Right atrium auricular region (tissue), 2 donors: ENCODE results near the gene HOXA5. TPM values are rescaled to one million over a fixed set of nuclear protein-coding genes. Genes with fewer than 3 reads are reported as not detected.

ENCODE experiments used
- DNase-seq: peaks from one replicate; pipeline ENCODE4 v3.0.0-alpha.2; 2019; ENCODE audit warnings: low spot score
- H3K27ac ChIP-seq, 2 donors: fragments of 200-600 bp; sonication (generic); 1 replicate in 1 of 2; 2 replicates in 1 of 2; pipeline ENCODE4 v1.5.1; 2016 to 2019
- H3K27me3 ChIP-seq, 2 donors: fragments of 200-600 bp; sonication (generic); one replicate each; pipeline versions ENCODE4 v1.5.1 to v1.6.0; 2017 to 2019
- H3K36me3 ChIP-seq: fragments of 200-600 bp; sonication (generic); one replicate; pipeline ENCODE4 v1.5.1; 2016
- H3K4me1 ChIP-seq, 2 donors: fragments of 200-600 bp; sonication (generic); one replicate each; pipeline versions ENCODE4 v1.5.1 to v1.6.0; 2017 to 2019
- H3K4me3 ChIP-seq, 2 donors: fragments of 200-600 bp; sonication (generic); 1 replicate in 1 of 2; 2 replicates in 1 of 2; pipeline ENCODE4 v1.5.1; 2017 to 2019; ENCODE audit warnings: mild to moderate bottlenecking in 1 of 2, moderate library complexity in 1 of 2
- H3K9me3 ChIP-seq, 2 donors: fragments of 200-600 bp; sonication (generic); one replicate each; pipeline ENCODE4 v1.5.1; 2019
- total RNA-seq, 2 donors: library from RNA; depleted of rRNA; stranded (reverse); fragments of >200 nt; gene quantifications; one replicate each; pipeline ENCODE4 v1.1.0, GENCODE V29; 2016
- TF ChIP-seq, protein P1 (sequence below), 2 donors: fragments of 200-600 bp; sonication (generic); IDR thresholded peaks; one replicate each; pipeline ENCODE4 v1.5.1; 2019; ENCODE audit warnings: antibody characterized with exemption in 2 of 2

The HOXA5 gene
- total RNA-seq, 2 donors from 2014 or later, result 0.24 to 0.96 TPM

GRCh38 chr7:27154901-27155815 lies 11.7 kb upstream of the HOXA5 start:
- Histone ChIP-seq H3K27ac (no peak overlapping the region), H3K4me3 (no peak overlapping the region), H3K4me1 (peaks cover 0 to 57% of the 10 kb centered on the region in 2 donors), H3K36me3 (no peaks in the 10 kb centered on the region), H3K9me3 (no peaks in the 10 kb centered on the region), H3K27me3 (peaks cover 66 to 92% of the 10 kb centered on the region in 2 donors)
- TF ChIP-seq, protein P1, sequence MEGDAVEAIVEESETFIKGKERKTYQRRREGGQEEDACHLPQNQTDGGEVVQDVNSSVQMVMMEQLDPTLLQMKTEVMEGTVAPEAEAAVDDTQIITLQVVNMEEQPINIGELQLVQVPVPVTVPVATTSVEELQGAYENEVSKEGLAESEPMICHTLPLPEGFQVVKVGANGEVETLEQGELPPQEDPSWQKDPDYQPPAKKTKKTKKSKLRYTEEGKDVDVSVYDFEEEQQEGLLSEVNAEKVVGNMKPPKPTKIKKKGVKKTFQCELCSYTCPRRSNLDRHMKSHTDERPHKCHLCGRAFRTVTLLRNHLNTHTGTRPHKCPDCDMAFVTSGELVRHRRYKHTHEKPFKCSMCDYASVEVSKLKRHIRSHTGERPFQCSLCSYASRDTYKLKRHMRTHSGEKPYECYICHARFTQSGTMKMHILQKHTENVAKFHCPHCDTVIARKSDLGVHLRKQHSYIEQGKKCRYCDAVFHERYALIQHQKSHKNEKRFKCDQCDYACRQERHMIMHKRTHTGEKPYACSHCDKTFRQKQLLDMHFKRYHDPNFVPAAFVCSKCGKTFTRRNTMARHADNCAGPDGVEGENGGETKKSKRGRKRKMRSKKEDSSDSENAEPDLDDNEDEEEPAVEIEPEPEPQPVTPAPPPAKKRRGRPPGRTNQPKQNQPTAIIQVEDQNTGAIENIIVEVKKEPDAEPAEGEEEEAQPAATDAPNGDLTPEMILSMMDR (IDR thresholded peaks at IDR 0.05), result no peak
- no peak for DNase-seq

- Histone ChIP-seq H3K36me3 (no peaks in the 10 kb centered on the region), H3K4me1 (peaks cover 0 to 55% of the 10 kb centered on the region in 2 donors), H3K27ac (no peak overlapping the region), H3K27me3 (peaks cover 67 to 90% of the 10 kb centered on the region in 2 donors), H3K9me3 (no peaks in the 10 kb centered on the region), H3K4me3 (no peak overlapping the region)
- TF ChIP-seq, protein P1 (IDR thresholded peaks at IDR 0.05), result no peak
- DNase-seq, result no peak
These were observed 10.9 kb upstream of the HOXA5 start for GRCh38 chr7:27154369-27154768.

DNA sequence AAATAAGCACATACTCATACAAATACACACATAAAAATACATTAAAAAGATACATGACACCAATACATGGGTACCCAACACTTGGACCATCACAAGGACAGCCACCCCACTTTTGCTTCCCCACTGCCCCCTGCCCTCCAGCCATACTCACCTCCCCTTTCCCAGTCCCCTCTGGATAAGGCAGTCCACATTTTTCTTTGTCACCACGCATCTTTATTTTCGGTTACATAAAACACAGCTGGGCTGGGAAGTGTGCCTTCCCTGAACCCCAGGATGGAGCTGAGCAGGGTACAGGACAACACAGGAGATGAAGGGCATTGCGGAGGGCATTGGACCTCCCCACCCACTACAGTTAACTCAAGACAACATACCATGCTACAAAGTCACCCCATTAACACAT lies 10.0 kb upstream of the HOXA5 start:
- TF ChIP-seq, protein P1 (IDR thresholded peaks at IDR 0.05), result no peak
- Histone ChIP-seq H3K4me1 (peaks cover 0 to 52% of the 10 kb centered on the region in 2 donors), H3K4me3 (no peak overlapping the region), H3K27ac (no peak overlapping the region), H3K27me3 (peaks cover 72 to 90% of the 10 kb centered on the region in 2 donors), H3K9me3 (no peaks in the 10 kb centered on the region), H3K36me3 (no peaks in the 10 kb centered on the region)
- DNase-seq, result no peak

DNA sequence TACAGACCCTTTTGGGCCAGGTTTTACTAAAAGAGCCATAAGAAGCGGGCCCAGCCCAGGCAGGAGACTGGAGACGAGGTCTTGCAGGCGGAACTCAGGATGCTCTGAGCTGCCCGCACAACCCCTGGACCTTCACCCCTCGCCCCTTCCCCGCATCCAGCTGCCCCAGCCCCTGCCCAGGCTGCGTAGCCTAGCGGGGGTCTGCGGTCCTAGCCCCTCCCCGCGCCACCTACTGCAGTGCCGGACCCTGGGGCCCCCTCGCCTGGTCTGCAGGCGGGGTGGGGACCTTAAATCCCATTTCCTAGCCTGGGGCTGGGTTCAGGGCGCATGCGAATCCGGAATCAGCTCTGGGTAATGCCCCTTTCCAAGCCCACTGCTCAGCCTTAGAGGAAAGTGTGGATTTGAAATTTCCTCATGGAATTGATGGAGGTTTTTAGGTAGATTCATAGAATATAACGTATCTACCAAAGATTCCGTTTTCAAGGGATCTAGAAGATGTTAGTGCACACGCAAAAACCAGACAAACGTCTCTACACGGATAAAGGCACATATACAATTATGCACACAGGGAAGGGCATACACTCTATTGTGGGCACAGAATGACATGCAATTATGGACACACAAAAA lies 9.4 kb upstream of the HOXA5 start:
- TF ChIP-seq, protein P1 (IDR thresholded peaks at IDR 0.05), result no peak
- Histone ChIP-seq H3K4me1 (peaks cover 0 to 58% of the 10 kb centered on the region in 2 donors), H3K27ac (no peak overlapping the region), H3K36me3 (no peaks in the 10 kb centered on the region), H3K27me3 (peaks cover 66 to 91% of the 10 kb centered on the region in 2 donors), H3K4me3 (peak overlapping the region in 1 of 2 donors; percentile 6), H3K9me3 (no peaks in the 10 kb centered on the region)
- no peak for DNase-seq

DNA sequence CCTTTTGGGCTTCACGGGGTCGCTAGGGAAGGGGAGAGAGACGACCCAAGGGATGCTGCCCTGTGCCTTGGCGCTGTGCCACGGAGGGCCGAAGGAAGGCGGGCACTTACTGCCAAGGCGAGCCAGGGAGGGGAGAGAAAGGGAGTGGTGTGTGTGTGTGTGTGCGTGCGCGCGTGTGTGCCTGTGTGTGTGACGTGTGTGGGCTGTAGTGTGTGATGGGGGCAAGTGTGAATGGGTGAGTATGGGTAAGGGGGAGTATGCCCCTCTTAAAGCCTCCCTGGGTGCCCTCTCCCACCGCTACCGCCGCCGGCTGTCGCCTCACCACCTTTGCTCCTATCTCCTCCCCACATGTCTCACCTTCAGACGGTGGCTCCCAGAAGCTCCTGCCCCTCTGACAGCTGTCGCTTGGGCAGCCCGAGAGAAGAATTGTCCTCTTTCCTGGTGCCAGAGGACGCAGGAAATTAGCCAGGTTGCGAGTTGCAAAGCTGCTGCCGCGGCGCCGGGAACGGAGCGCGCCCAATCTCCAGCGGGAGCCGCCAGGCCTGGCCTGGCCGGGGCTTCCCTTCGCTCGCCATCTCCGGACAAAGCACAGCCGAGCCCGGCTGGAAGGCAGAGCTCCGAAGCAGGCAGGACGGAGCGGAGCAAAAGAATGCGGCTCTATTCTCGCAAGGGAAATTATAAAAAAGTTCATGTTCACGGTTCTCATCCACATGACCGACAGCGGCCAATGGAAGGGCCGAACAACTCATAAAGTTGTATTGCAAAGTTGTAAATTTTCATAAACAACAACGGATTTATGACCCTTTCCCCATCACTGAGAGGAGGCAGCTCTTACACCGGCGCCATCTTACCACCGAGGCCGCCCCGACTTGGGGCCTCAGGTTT lies 8.7 kb upstream of the HOXA5 start, which contains the start of gene HOXA3:
Gene HOXA3 (minus strand): TSS at position 653 of the 885 bp plus-strand sequence. CDS start 41,943 bp downstream, outside the sequence.
- H3K27me3 ChIP-seq, result peaks cover 64 to 96% of the 10 kb centered on the region in 2 donors
- no peak within 1 kb of the TSS for H3K27ac ChIP-seq
- TF ChIP-seq, protein P1 (IDR thresholded peaks at IDR 0.05), result no peak
- no peaks in the 10 kb centered on the region for H3K9me3 ChIP-seq
- DNase-seq, result no peak
- H3K4me1 ChIP-seq, result peaks cover 0 to 66% of the 10 kb centered on the region in 2 donors
- H3K4me3 ChIP-seq, result peak within 1 kb of the TSS in 1 of 2 donors; percentile 30
- no peaks in the 10 kb centered on the region for H3K36me3 ChIP-seq
